ENCODE results near the gene VTA1. TPM values are rescaled to one million over a fixed set of nuclear protein-coding genes. Genes with fewer than 3 reads are reported as not detected.
"Not testable (repeated sequence)": the region's sequence is repeated elsewhere in the genome, so short reads cannot be mapped to it uniquely, and the experiment has no call there.

VTA1 gene
- total RNA-seq, 3 donors from 2014 or later = 31.8 to 58.8 (median 40.2) TPM

DNA sequence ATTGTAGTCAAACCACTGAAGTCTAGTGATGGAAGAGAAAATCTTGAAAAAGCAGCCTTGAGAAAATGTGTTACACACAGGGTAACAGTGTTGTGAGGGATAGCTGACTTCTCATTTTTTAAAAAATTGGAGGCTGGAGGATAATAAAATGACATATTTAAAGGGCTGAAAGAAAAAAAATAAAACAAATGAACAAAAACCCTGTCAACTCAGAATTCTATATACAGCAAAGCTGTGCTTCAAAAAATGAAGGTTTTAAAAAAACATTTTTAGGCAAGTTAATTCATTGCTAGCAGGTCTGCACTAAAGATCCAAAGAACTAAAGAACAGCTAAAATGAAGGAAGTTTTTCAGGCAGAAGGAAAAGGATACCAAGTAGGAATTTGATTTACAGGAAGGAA, 31.1 kb downstream of the VTA1 start:
- DNase-seq (ENCODE audit: low spot score in 2 of 2) = no peak
- no peak overlapping the region for H3K4me3 ChIP-seq
- H3K9me3 ChIP-seq = peaks cover 0 to 16% of the 10 kb centered on the region in 2 donors
- no peaks in the 10 kb centered on the region for H3K27me3 ChIP-seq
- no peaks in the 10 kb centered on the region for H3K36me3 ChIP-seq
- no peaks in the 10 kb centered on the region for H3K4me1 ChIP-seq
- no peak for TF ChIP-seq POLR2A (IDR thresholded peaks at IDR 0.05)
- TF ChIP-seq, protein P1, sequence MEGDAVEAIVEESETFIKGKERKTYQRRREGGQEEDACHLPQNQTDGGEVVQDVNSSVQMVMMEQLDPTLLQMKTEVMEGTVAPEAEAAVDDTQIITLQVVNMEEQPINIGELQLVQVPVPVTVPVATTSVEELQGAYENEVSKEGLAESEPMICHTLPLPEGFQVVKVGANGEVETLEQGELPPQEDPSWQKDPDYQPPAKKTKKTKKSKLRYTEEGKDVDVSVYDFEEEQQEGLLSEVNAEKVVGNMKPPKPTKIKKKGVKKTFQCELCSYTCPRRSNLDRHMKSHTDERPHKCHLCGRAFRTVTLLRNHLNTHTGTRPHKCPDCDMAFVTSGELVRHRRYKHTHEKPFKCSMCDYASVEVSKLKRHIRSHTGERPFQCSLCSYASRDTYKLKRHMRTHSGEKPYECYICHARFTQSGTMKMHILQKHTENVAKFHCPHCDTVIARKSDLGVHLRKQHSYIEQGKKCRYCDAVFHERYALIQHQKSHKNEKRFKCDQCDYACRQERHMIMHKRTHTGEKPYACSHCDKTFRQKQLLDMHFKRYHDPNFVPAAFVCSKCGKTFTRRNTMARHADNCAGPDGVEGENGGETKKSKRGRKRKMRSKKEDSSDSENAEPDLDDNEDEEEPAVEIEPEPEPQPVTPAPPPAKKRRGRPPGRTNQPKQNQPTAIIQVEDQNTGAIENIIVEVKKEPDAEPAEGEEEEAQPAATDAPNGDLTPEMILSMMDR (IDR thresholded peaks at IDR 0.05) = no peak
- no peak for TF ChIP-seq POLR2AphosphoS5 (IDR thresholded peaks at IDR 0.05)
- intact Hi-C loops (cut with DNase I; ENCODE audit: low total_unique reads) = no loop called here
- H3K27ac ChIP-seq = no peak overlapping the region

- no peaks in the 10 kb centered on the region for H3K36me3 ChIP-seq
- H3K27me3 ChIP-seq = no peaks in the 10 kb centered on the region
- H3K4me3 ChIP-seq = no peak overlapping the region
- TF ChIP-seq POLR2A (IDR thresholded peaks at IDR 0.05) (no peak), POLR2AphosphoS5 (IDR thresholded peaks at IDR 0.05) (no peak)
- no peaks in the 10 kb centered on the region for H3K4me1 ChIP-seq
- peaks cover 0 to 16% of the 10 kb centered on the region in 2 donors for H3K9me3 ChIP-seq
- no peak overlapping the region for H3K27ac ChIP-seq
- DNase-seq (ENCODE audit: low spot score in 2 of 2) = no peak
- intact Hi-C loops (cut with DNase I; ENCODE audit: low total_unique reads) = no loop called here
Measured at GRCh38 chr6:142182004-142182403, 34.9 kb downstream of the VTA1 start.

DNA sequence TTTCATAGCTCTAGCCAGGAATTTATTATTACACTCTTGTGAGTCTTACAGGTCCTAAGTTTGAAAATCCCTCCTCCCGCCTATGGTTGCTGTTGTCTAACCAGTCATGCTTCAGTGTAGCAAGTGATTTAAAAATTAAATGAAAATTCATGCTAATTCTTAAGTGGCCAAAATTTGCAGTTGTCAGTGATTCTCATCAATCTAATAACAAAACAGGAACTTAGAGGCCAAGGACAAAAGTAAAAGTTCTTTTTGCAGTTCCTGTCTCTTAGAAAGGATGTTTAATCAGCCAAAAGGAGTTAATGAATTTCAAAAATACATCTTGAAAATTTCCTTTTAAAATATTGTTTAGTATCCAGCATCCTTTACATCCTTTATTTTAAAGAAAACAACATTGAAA, 36.3 kb downstream of the VTA1 start:
- Histone ChIP-seq H3K4me3 (no peak overlapping the region), H3K27me3 (no peaks in the 10 kb centered on the region), H3K9me3 (peaks cover 0 to 3% of the 10 kb centered on the region in 2 donors), H3K27ac (no peak overlapping the region), H3K4me1 (no peaks in the 10 kb centered on the region), H3K36me3 (no peaks in the 10 kb centered on the region)
- intact Hi-C loops (cut with DNase I; ENCODE audit: low total_unique reads) = no loop called here
- no peak for DNase-seq (ENCODE audit: low spot score in 2 of 2)
- TF ChIP-seq, protein P1 (IDR thresholded peaks at IDR 0.05) = no peak
- no peak for TF ChIP-seq POLR2A (IDR thresholded peaks at IDR 0.05)
- TF ChIP-seq POLR2AphosphoS5 (IDR thresholded peaks at IDR 0.05) = no peak

- Histone ChIP-seq H3K4me1 (no peaks in the 10 kb centered on the region), H3K27ac (no peak overlapping the region), H3K27me3 (no peaks in the 10 kb centered on the region), H3K9me3 (no peaks in the 10 kb centered on the region), H3K36me3 (no peaks in the 10 kb centered on the region), H3K4me3 (no peak overlapping the region)
- DNase-seq (ENCODE audit: low spot score in 2 of 2) = no peak
- intact Hi-C loops (cut with DNase I; ENCODE audit: low total_unique reads) = no loop called here
- no peak for TF ChIP-seq POLR2AphosphoS5 (IDR thresholded peaks at IDR 0.05)
Measured at GRCh38 chr6:142184307-142184706, 37.2 kb downstream of the VTA1 start.

DNA sequence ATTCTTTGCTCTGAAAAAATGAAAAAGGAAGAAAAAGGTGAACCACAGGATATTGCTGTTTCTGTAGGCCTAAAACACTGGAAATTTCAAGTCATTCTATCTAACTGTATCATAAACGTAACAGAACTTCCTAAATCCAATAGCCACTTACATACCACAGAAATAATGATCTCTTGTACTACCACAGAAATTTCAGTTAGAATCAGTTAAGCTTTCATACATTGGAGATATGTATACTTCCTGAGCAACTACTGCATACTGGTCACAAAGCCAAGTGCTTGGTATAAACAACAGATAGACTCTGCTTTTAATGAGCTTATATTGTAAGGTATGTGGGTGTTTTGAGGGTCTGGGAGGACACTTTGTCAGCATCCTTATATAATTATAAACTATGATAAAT, 38.6 kb downstream of the VTA1 start:
- H3K27ac ChIP-seq = no peak overlapping the region
- intact Hi-C loops (cut with DNase I; ENCODE audit: low total_unique reads) = no loop called here
- H3K36me3 ChIP-seq = no peaks in the 10 kb centered on the region
- H3K4me3 ChIP-seq = no peak overlapping the region
- DNase-seq (ENCODE audit: low spot score in 2 of 2) = no peak
- H3K9me3 ChIP-seq = no peaks in the 10 kb centered on the region
- no peaks in the 10 kb centered on the region for H3K4me1 ChIP-seq
- TF ChIP-seq POLR2AphosphoS5 (IDR thresholded peaks at IDR 0.05) (no peak), POLR2A (IDR thresholded peaks at IDR 0.05) (no peak)
- TF ChIP-seq, protein P1 (IDR thresholded peaks at IDR 0.05) = no peak
- H3K27me3 ChIP-seq = no peaks in the 10 kb centered on the region

DNA sequence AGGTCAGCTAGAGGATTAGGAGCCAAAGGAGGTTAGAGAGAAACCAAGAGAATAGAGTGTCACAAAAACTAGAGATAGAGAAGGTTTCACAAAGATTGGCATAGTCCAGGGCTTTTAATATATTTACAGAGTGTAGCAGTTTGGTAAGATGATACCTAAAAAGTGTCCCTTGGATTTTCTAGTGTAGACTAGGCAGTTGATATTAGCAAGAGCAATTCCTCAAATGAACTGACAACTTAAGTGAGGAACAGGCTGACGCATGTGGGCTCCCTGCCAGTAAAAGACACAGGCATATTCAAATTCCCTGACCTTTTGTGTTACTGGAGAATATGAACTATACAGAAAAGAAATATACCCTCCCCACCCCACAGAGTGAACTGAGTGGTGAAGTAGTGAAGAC, 40.1 kb downstream of the VTA1 start:
- no peak for DNase-seq (ENCODE audit: low spot score in 2 of 2)
- intact Hi-C loops (cut with DNase I; ENCODE audit: low total_unique reads) = no loop called here
- Histone ChIP-seq H3K4me3 (no peak overlapping the region), H3K27me3 (no peaks in the 10 kb centered on the region), H3K9me3 (no peaks in the 10 kb centered on the region), H3K36me3 (no peaks in the 10 kb centered on the region), H3K4me1 (no peaks in the 10 kb centered on the region), H3K27ac (no peak overlapping the region)
- TF ChIP-seq, protein P1 (IDR thresholded peaks at IDR 0.05) = no peak
- TF ChIP-seq POLR2A (IDR thresholded peaks at IDR 0.05) (no peak), POLR2AphosphoS5 (IDR thresholded peaks at IDR 0.05) (no peak)

DNA sequence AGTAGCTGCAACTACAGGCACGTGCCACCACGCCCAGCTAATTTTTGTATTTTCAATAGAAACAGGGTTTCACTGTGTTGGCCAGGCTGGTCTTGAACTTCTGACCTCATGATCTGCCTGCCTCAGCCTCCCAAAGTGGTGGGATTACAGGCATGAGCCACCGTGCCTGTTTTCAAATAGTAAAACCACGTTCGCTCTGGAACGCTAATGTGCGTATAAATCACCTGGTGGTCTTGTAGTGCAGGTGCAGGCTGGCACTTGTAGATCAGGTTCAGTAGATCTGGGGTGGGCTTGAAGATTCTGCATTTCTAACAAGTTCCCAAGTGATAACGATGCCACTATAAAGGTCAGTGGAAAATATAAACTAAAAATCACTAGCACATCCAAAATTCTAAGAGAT, 41.3 kb downstream of the VTA1 start:
- H3K4me1 ChIP-seq; H3K27me3 ChIP-seq; intact Hi-C loops (cut with DNase I; ENCODE audit: low total_unique reads); H3K36me3 ChIP-seq; H3K9me3 ChIP-seq; H3K27ac ChIP-seq; DNase-seq (ENCODE audit: low spot score in 2 of 2); H3K4me3 ChIP-seq: not testable (repeated sequence)
